ENCODE data around the gene CLDN1.

The CLDN1 gene

DNA sequence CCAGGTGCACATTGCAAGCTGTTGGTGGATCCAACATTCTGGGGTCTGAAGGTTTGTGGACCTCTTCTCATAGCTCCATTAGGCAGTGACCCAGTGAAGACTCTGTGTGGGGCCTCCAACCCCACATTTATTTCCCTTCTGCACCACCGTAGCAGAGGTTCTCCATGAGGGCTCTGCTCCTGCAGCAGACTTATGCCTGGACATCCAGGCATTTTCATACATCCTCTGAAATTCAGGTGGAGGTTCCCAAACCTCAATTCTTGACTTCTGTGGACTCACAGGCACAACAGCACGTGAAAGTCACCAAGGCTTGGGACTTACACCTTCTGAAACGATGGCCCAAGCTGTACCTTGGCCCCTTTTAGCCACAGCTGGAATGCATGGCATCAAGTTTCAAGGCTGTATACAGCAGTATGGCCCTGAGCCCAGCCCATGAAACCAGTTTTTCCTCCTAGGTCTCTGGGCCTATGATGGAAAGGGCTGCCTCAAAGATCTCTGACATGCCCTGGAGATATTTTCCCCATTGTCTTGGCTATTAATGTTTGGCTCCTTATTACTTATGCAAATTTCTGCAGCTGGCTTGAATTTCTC is 30.2 kb downstream of the CLDN1 start:
- TF ChIP-seq, protein P1, sequence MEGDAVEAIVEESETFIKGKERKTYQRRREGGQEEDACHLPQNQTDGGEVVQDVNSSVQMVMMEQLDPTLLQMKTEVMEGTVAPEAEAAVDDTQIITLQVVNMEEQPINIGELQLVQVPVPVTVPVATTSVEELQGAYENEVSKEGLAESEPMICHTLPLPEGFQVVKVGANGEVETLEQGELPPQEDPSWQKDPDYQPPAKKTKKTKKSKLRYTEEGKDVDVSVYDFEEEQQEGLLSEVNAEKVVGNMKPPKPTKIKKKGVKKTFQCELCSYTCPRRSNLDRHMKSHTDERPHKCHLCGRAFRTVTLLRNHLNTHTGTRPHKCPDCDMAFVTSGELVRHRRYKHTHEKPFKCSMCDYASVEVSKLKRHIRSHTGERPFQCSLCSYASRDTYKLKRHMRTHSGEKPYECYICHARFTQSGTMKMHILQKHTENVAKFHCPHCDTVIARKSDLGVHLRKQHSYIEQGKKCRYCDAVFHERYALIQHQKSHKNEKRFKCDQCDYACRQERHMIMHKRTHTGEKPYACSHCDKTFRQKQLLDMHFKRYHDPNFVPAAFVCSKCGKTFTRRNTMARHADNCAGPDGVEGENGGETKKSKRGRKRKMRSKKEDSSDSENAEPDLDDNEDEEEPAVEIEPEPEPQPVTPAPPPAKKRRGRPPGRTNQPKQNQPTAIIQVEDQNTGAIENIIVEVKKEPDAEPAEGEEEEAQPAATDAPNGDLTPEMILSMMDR (IDR thresholded peaks at IDR 0.05), result no peak

DNA sequence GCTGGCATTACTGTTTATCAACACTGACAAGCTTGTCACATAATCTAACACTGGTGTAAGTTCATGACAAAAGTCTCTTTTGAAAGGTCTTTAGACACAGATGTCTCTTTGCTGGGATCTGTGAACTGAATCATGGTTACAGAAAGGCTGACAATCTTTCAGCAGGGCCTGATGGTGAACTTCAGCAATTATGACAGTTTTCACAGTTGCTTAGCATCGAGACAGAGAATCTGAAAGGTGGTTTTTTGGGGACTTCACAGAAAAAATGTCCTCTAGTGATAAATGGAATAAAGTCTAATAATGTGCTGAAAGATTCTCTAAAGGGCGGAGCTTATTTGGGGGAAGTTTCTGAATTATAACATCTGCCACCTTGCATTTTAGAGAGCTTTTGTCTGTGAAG is 32.3 kb downstream of the CLDN1 start:
- TF ChIP-seq, protein P1 (IDR thresholded peaks at IDR 0.05), result no peak

DNA sequence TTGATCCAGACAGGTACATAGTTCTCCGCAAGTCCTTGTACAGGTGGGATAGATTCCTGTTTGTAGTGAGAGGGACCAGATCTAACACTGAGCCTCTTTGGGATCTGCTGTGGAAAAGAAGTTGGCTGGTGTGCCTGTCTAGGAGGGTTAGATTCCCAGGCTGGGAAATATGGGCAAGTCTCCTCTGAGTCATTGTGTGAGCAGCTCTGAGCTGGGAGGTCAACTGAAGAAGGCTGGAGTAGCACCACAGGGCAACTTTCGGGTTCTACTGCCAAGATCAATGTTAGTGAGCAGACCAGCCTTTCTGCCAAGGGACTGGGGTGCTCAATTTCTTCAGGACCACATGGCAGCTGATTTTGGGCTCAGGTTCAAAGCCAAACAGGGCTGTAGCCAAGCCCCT is 33.4 kb downstream of the CLDN1 start:
- TF ChIP-seq, protein P1 (IDR thresholded peaks at IDR 0.05), result no peak

DNA sequence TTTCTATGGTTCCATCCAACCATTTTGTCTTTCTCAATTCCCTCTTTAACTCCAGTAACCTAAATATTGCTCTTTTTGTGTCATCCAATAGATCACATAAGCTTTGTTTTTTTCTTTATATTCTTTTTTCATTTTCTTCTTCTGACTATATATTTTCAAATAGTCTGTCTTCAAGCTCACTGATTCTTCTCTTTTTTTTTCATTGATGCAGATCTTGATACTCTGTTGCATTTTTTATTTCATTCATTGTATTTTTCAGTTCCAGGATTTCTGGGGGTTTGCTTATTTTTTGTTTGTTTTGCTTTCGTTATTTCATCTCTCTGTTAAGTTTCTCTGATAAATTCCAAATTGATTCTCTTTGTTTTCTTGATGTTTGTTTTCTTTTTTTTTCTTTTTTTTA is 36.2 kb downstream of the CLDN1 start:
- TF ChIP-seq, protein P1 (IDR thresholded peaks at IDR 0.05), result no peak

DNA sequence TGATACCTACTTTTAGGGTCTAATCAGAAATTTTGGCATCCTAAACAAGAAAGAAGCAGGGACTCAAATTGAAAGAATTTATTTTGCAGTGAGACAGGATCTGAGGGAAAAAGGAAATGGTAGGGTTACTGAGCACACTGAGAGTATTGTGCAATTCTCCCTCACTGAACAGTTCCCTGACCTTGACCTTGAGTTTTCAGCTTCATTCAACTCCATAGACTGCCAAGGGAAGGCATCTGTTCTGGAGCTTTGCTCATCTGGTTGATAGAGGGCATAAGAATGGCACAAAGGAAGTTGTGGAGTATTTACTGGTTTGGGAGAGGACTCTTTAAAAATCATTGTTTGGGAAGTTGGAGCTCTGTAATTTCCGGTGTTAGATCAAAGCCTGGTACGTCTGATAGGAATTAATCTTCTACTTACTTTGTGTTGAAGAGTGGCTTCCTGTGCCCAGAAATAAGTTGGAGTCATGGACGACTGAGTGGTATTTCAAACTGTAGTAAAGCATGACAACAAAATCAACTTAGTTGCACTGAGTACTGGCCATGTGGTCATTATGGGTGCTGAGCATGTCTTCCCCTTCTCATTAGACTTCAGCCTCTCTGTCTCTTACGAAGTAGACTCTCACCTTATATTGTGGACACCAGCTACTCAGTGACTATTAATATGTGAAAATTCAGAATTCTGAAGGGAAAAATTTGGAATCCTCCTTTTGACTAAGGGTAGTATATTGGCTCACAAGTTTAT is 40.8 kb downstream of the CLDN1 start:
- TF ChIP-seq, protein P1 (IDR thresholded peaks at IDR 0.05), result no peak

DNA sequence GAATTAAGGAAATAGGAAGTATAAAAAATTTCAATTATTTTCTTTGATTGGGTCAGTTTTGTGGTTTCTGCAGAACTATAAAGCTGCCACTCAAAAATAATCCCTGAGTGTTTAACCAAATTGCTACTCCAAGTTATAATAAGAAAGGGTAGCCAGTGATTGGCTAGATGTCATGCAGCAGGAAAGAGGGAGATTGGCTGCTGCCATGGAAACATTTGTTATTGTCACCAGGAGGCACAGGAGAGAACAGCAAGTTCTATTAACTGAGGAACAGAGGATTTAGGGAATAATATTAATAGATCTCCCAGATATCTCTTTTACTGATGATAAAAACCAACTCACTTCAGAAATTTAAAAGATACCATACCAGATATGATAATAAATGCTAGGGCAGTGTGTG is 42.6 kb downstream of the CLDN1 start:
- TF ChIP-seq, protein P1 (IDR thresholded peaks at IDR 0.05), result no peak

DNA sequence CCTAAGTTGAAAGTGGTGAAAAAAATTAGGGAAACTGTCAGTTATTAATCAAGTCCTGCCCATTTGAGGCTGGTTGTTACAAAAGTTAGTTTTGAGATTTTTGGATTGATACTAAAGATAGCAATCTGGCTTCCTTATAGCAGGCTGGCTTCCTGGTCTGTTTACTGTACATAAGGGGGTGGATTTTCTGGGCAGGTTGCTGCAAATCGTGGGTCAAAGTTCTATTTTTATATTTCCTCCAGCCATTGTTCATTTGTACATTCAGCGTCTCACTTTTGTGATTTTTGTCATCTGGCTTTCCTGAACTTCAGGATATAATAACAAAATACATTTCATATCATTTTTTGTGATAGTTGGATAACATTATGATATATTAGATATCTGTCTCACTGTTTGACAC is 49.5 kb downstream of the CLDN1 start:
- TF ChIP-seq, protein P1 (IDR thresholded peaks at IDR 0.05), result no peak

Measured in LNCAP (cell line).